Neuronal stem cell (in vitro differentiated cells): Measurements from ENCODE around the gene HNRNPC.

Experiments used
- DNase-seq: peaks from one replicate; pipeline ENCODE4 v3.0.0-alpha.2; 2013; ENCODE audit warnings: low spot score
- H2AFZ ChIP-seq: one replicate; pipeline ENCODE4 v1.6.1; 2013; ENCODE audit warnings: mild to moderate bottlenecking, low read length, inconsistent platforms
- H2AK5ac ChIP-seq: 2 replicates; pipeline ENCODE4 v1.6.1; 2013; ENCODE audit warnings: low read depth, mild to moderate bottlenecking, inconsistent platforms, low read length, moderate library complexity, mixed read lengths
- H2BK120ac ChIP-seq: 2 replicates; pipeline ENCODE4 v1.6.1; 2013; ENCODE audit warnings: low read depth, mild to moderate bottlenecking, inconsistent platforms, low read length, moderate library complexity, mixed read lengths
- H2BK12ac ChIP-seq: one replicate; pipeline ENCODE4 v1.6.1; 2013; ENCODE audit warnings: low read length, inconsistent platforms
- H2BK15ac ChIP-seq: 2 replicates; pipeline ENCODE4 v1.6.1; 2013; ENCODE audit warnings: mild to moderate bottlenecking, low read length, inconsistent platforms, mixed read lengths
- H2BK5ac ChIP-seq: one replicate; pipeline ENCODE4 v1.6.1; 2013; ENCODE audit warnings: inconsistent platforms, mild to moderate bottlenecking, low read length, moderate library complexity
- H3K14ac ChIP-seq: one replicate; pipeline ENCODE4 v1.6.1; 2013; ENCODE audit warnings: low read length, inconsistent platforms
- H3K18ac ChIP-seq: 2 replicates; pipeline ENCODE4 v1.6.1; 2013; ENCODE audit warnings: low read length, inconsistent platforms
- H3K23ac ChIP-seq: 2 replicates; pipeline ENCODE4 v1.6.1; 2013; ENCODE audit warnings: low read depth, mild to moderate bottlenecking, mixed read lengths, low read length, inconsistent platforms; ENCODE audit not compliant: poor library complexity
- H3K27ac ChIP-seq: replicated peaks from 3 replicates; pipeline ENCODE4 v1.5.1; 2013; ENCODE audit warnings: low read length, inconsistent platforms
- H3K27me3 ChIP-seq, 3 experiments: 2 replicates each; pipeline ENCODE4 v1.6.1; 2013; ENCODE audit warnings: low read length in 3 of 3, mild to moderate bottlenecking in 2 of 3, inconsistent platforms in 1 of 3, low read depth in 1 of 3, mixed read lengths in 1 of 3, moderate library complexity in 1 of 3; ENCODE audit not compliant: control insufficient read depth in 3 of 3, insufficient read depth in 3 of 3
- H3K36me3 ChIP-seq, 2 donors: replicated peaks in 1 of 2; 2 replicates each; pipeline ENCODE4 v1.6.1; 2013; ENCODE audit warnings: low read length in 2 of 2; ENCODE audit not compliant: control insufficient read depth in 2 of 2, insufficient read depth in 2 of 2
- H3K4ac ChIP-seq: 2 replicates; pipeline ENCODE4 v1.6.1; 2013; ENCODE audit warnings: inconsistent platforms, mild to moderate bottlenecking, low read length, moderate library complexity
- H3K4me1 ChIP-seq, 2 donors: 1 replicate in 1 of 2; 2 replicates in 1 of 2; pipeline ENCODE4 v1.6.1; 2013; ENCODE audit warnings: low read length in 2 of 2, low read depth in 1 of 2; ENCODE audit not compliant: control insufficient read depth in 2 of 2, insufficient read depth in 1 of 2
- H3K4me2 ChIP-seq: one replicate; pipeline ENCODE4 v1.6.1; 2013; ENCODE audit warnings: mild to moderate bottlenecking, low read length, inconsistent platforms; ENCODE audit not compliant: insufficient read depth, poor library complexity, severe bottlenecking
- H3K4me3 ChIP-seq, 2 donors: 2 replicates each; pipeline ENCODE4 v1.5.1; 2013; ENCODE audit warnings: low read length in 2 of 2, mild to moderate bottlenecking in 2 of 2, inconsistent platforms in 1 of 2, moderate library complexity in 1 of 2
- H3K79me1 ChIP-seq: one replicate; pipeline ENCODE4 v1.6.1; 2013; ENCODE audit warnings: low read depth, mild to moderate bottlenecking, inconsistent platforms, low read length, moderate library complexity
- H3K9ac ChIP-seq: one replicate; pipeline ENCODE4 v1.6.1; 2013; ENCODE audit warnings: mild to moderate bottlenecking, low read depth, low read length, inconsistent platforms; ENCODE audit not compliant: poor library complexity
- H3K9me3 ChIP-seq, 2 donors: replicated peaks in 1 of 2; 2 replicates each; pipeline versions ENCODE3 to v1.6.1; 2013; ENCODE audit warnings: low read length in 2 of 2, mild to moderate bottlenecking in 2 of 2, inconsistent platforms in 1 of 2, low read depth in 1 of 2, mixed read lengths in 1 of 2, moderate library complexity in 1 of 2; ENCODE audit not compliant: control insufficient read depth in 2 of 2, insufficient read depth in 1 of 2
- H4K8ac ChIP-seq: one replicate; pipeline ENCODE4 v1.6.1; 2013; ENCODE audit warnings: low read depth, mild to moderate bottlenecking, inconsistent platforms, low read length, moderate library complexity
- H4K91ac ChIP-seq: one replicate; pipeline ENCODE4 v1.6.1; 2013; ENCODE audit warnings: low read length, low read depth, mild to moderate bottlenecking, inconsistent platforms; ENCODE audit not compliant: poor library complexity
- WGBS, 2 donors: extraction: QIAGEN DNeasy Blood & Tissue Kit; methylation state at CpG; one replicate each; pipeline ENCODE4 v1.1.7; 2013; ENCODE audit warnings: missing lambda C conversion rate in 2 of 2, mixed read lengths in 1 of 2; ENCODE audit not compliant: insufficient read length in 2 of 2, insufficient replicate concordance in 1 of 2; ENCODE audit errors: extremely low coverage in 2 of 2; 5-methylcytosine and 5-hydroxymethylcytosine counted together

The HNRNPC gene

DNA sequence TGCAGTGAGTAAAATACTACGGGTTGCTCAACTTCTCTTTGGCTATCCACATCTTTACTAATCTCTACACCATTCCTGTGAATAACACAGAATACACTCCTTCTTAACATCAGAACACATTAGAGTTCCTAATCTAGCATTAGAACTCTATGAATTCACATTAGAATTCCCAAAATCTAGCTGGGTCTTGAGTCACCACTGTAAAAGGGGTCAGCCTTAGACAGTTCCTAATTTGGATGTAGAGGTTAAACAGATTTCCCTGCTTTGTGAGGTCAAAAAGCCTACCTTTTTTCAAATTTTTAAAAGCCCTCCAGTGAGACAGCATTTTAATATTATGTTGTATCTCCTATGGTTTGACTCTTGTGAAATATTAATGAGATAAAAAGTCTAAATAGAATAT lies 7.4 kb downstream of the HNRNPC start:
- Histone ChIP-seq H3K36me3 (peaks cover 14 to 98% of the 10 kb centered on the region in 2 donors), H4K8ac (no peak overlapping the region), H3K27me3 (no peaks in the 10 kb centered on the region), H3K14ac (no peak overlapping the region), H4K91ac (no peak overlapping the region), H3K9me3 (peaks cover 0 to 3% of the 10 kb centered on the region in 2 donors), H3K18ac (no peak overlapping the region), H3K4me3 (no peak overlapping the region), H3K4me1 (no peaks in the 10 kb centered on the region), H3K4me2 (no peak overlapping the region), H2BK12ac (no peak overlapping the region), H2BK15ac (no peak overlapping the region), H2AK5ac (no peak overlapping the region), H3K4ac (no peak overlapping the region), H2BK5ac (no peak overlapping the region), H3K27ac (no peak overlapping the region), H2BK120ac (no peak overlapping the region), H3K79me1 (no peaks in the 10 kb centered on the region), H3K23ac (no peak overlapping the region), H3K9ac (no peak overlapping the region), H2AFZ (no peak overlapping the region)
- no CpG with 5 or more reads among the region's 1 CpG for WGBS, 2 donors
- no peak for DNase-seq

DNA sequence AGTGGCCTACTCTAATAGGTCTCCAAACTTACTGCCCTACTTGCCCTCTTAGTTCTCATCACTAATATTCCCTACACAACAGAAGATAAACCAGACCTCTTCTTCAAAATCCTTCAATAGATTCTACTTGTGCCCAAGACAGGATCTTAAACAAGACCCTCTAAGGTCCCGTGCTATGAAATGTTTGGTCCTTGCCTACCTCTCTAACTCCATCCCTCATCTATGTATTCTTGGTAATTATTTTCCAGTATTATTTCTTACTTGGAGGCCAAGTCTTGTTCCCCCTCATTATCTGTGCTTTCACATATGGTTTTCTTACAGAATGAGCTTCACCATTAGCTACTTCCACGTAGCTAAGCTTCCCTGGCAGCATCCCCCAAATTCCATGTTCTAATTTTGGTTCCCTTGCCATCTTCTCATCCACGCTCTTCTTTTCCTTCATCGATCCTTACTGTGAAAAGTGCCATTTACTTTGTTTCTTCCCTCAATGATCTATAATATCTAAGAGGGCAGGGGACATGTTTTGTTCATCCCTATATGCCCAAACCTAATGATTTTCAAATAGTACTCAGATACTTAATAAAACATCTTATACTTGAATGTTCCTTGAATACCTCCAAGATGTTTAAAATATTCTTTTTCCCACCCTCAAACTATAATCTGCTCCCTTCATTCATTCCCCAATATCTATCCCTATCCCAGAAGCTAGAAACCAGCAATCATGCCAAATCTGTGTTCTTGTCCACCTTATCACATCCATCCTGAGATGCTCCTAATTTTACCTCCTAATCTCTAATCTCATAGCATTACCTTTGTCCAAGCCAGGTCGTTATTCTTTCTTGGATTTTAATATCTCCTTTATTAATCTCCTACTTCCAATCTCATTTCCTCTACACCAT lies 10.1 kb downstream of the HNRNPC start:
- no peak overlapping the region for H3K18ac ChIP-seq
- WGBS, 2 donors, result no CpG with 5 or more reads among the region's 5 CpGs

DNA sequence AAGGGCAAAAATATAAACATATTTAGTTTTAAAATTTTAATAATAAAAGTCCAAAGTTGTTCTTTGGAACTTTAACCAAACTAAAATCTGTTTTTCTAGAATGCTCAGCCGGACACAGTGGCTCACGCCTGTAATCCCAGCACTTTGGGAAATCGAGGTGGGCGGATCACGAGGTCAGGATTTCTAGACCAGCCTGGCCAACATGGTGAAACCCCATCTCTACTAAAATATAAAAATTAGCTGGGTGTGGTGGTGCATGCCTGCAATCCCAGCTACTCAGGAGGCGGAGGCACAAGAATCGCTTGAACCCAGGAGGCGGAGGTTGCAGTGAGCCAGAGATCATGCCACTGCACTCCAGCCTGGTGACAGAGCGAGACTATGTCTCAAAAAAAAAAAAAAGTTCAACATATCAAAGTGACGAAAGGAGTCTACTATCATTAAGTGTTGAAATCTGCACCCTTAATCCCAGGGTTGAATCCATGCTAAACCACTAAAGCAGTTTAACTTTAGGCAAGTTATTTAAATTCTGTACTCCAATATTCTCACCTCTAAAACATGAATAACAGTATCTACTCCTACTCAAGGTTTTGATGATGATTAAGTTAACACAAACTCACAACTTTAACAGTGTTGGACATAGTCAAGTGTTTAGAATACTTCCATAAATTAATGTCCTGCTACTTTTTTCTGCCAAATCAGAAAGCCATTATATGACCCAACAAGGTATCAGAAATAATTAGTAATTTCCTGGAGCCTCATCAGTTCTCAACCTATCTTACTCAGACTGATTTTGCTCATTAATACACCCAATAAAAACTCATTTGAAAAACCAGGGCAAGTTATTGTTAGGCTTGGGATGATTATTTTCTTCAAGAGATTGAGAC lies 11.0 kb downstream of the HNRNPC start:
- no peak overlapping the region for H2BK120ac ChIP-seq
- H4K91ac ChIP-seq, result no peak overlapping the region
- H3K4ac ChIP-seq, result no peak overlapping the region
- no peak overlapping the region for H3K4me2 ChIP-seq
- H3K18ac ChIP-seq, result no peak overlapping the region
- no peak overlapping the region for H2BK12ac ChIP-seq
- H3K4me1 ChIP-seq, result no peaks in the 10 kb centered on the region
- H3K9ac ChIP-seq, result no peak overlapping the region
- no peak for DNase-seq
- H2AK5ac ChIP-seq, result no peak overlapping the region
- H2BK15ac ChIP-seq, result no peak overlapping the region
- H3K36me3 ChIP-seq, result peaks cover 12 to 98% of the 10 kb centered on the region in 2 donors
- H2BK5ac ChIP-seq, result no peak overlapping the region
- H3K27ac ChIP-seq, result no peak overlapping the region
- H3K9me3 ChIP-seq, result no peaks in the 10 kb centered on the region
- H3K4me3 ChIP-seq, result no peak overlapping the region
- no peak overlapping the region for H2AFZ ChIP-seq
- WGBS, 2 donors, result no CpG with 5 or more reads among the region's 10 CpGs
- no peak overlapping the region for H4K8ac ChIP-seq
- no peaks in the 10 kb centered on the region for H3K79me1 ChIP-seq
- H3K14ac ChIP-seq, result no peak overlapping the region
- no peak overlapping the region for H3K23ac ChIP-seq
- H3K27me3 ChIP-seq, result no peaks in the 10 kb centered on the region

More for the DNA sequence above, 10.1 kb downstream of the HNRNPC start:
- H2BK120ac ChIP-seq, result no peak overlapping the region
- no peak overlapping the region for H4K91ac ChIP-seq
- peaks cover 15 to 98% of the 10 kb centered on the region in 2 donors for H3K36me3 ChIP-seq
- no peak overlapping the region for H3K4me3 ChIP-seq
- no peak overlapping the region for H2AFZ ChIP-seq
- no peak overlapping the region for H2BK12ac ChIP-seq
- DNase-seq, result no peak
- no peaks in the 10 kb centered on the region for H3K79me1 ChIP-seq
- H3K27me3 ChIP-seq, result no peaks in the 10 kb centered on the region
- no peak overlapping the region for H2AK5ac ChIP-seq
- H4K8ac ChIP-seq, result no peak overlapping the region
- H3K27ac ChIP-seq, result no peak overlapping the region
- no peak overlapping the region for H2BK15ac ChIP-seq
- no peak overlapping the region for H3K14ac ChIP-seq
- H3K9ac ChIP-seq, result no peak overlapping the region
- H3K9me3 ChIP-seq, result no peaks in the 10 kb centered on the region
- no peak overlapping the region for H2BK5ac ChIP-seq
- H3K4me1 ChIP-seq, result no peaks in the 10 kb centered on the region
- no peak overlapping the region for H3K23ac ChIP-seq
- H3K4ac ChIP-seq, result no peak overlapping the region
- no peak overlapping the region for H3K4me2 ChIP-seq

DNA sequence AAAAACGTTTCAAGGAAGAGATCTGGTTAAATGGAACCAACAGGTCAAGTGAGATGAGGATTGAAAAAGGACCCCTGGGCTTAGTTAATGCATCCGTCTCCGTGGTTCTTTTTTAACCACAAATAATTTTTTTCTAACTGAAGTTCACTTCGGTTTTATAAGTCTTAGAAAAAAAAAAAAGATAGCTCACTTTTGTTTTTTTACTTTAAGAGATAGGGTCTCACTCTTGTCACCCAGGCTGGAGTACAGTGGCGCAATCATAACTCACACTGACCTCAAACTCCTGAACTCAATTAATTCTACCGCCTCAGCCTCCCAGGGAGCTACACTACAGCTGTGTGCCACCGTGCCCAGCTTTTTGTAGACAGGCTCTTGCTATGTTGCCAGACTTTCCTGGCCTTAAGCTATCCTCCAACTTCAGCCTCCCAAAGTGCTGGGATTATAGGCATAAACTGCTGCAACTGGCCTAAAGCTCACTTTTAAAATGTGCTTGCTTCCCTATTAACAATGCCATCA lies 11.8 kb downstream of the HNRNPC start:
- H3K36me3 ChIP-seq, result peaks cover 10 to 98% of the 10 kb centered on the region in 2 donors
- H3K4ac ChIP-seq, result no peak overlapping the region
- H3K27me3 ChIP-seq, result no peaks in the 10 kb centered on the region
- H3K4me1 ChIP-seq, result no peaks in the 10 kb centered on the region
- H3K9ac ChIP-seq, result no peak overlapping the region
- H3K4me3 ChIP-seq, result no peak overlapping the region
- no peak overlapping the region for H2BK15ac ChIP-seq
- no peak overlapping the region for H3K14ac ChIP-seq
- no peak overlapping the region for H2AK5ac ChIP-seq
- DNase-seq, result no peak
- H3K79me1 ChIP-seq, result no peaks in the 10 kb centered on the region
- H4K91ac ChIP-seq, result no peak overlapping the region
- no CpG with 5 or more reads among the region's 7 CpGs for WGBS, 2 donors
- H3K27ac ChIP-seq, result no peak overlapping the region
- H2AFZ ChIP-seq, result no peak overlapping the region
- H3K18ac ChIP-seq, result no peak overlapping the region
- peak overlapping the region; percentile 23 for H3K4me2 ChIP-seq
- no peak overlapping the region for H2BK12ac ChIP-seq
- no peak overlapping the region for H2BK120ac ChIP-seq
- H3K23ac ChIP-seq, result no peak overlapping the region
- H4K8ac ChIP-seq, result no peak overlapping the region
- no peak overlapping the region for H2BK5ac ChIP-seq
- no peaks in the 10 kb centered on the region for H3K9me3 ChIP-seq
